HK-2 (cell line): ENCODE results near the gene NABP2.
"Not testable (repeated sequence)": the region's sequence is repeated elsewhere in the genome, so short reads cannot be mapped to it uniquely, and the experiment has no call there.

Source experiments
- DNase-seq: peaks from one replicate; pipeline ENCODE4 v3.0.0-alpha.2; 2018; ENCODE audit not compliant: unreplicated experiment

NABP2 gene

GRCh38 chr12:56244494-56244893 is 20.4 kb downstream of the NABP2 start:
- no peak for DNase-seq

- no peak for DNase-seq
Observed at GRCh38 chr12:56247923-56248322, 23.8 kb downstream of the NABP2 start.

GRCh38 chr12:56248711-56249110 is 24.6 kb downstream of the NABP2 start:
- no peak for DNase-seq

- DNase-seq = no peak
Observed at GRCh38 chr12:56252649-56253048, 28.5 kb downstream of the NABP2 start.

GRCh38 chr12:56253091-56253490 is 28.9 kb downstream of the NABP2 start:
- no peak for DNase-seq

GRCh38 chr12:56255671-56256070 is 31.5 kb downstream of the NABP2 start:
- DNase-seq = no peak

GRCh38 chr12:56256326-56256960 is 32.3 kb downstream of the NABP2 start:
- DNase-seq = no peak

GRCh38 chr12:56257071-56257470 is 32.9 kb downstream of the NABP2 start:
- no peak for DNase-seq

GRCh38 chr12:56257491-56258067 is 33.4 kb downstream of the NABP2 start:
- peak; percentile 56 for DNase-seq

- DNase-seq = peak; percentile 76
Observed at GRCh38 chr12:56258068-56258819, 34.1 kb downstream of the NABP2 start, which contains the start of gene ANKRD52. TSS of gene ANKRD52 (minus strand) at chr12:56258384. CDS start at chr12:56258269, 115 bp downstream.

GRCh38 chr12:56258820-56259183 is 34.7 kb downstream of the NABP2 start:
- no peak for DNase-seq

GRCh38 chr12:56260380-56260779 is 36.2 kb downstream of the NABP2 start:
- DNase-seq = no peak

- DNase-seq = no peak
Observed at GRCh38 chr12:56260921-56261320, 36.8 kb downstream of the NABP2 start.

- peak; percentile 71 for DNase-seq
Observed at GRCh38 chr12:56261503-56262232, 37.5 kb downstream of the NABP2 start.

GRCh38 chr12:56262955-56263354 is 38.8 kb downstream of the NABP2 start:
- not testable (repeated sequence) for DNase-seq

GRCh38 chr12:56266068-56266692 is 42.0 kb downstream of the NABP2 start:
- not testable (repeated sequence) for DNase-seq

- peak; percentile 85 for DNase-seq
Observed at GRCh38 chr12:56266693-56267442, 42.7 kb downstream of the NABP2 start, which contains the start of gene COQ10A. TSS of gene COQ10A (plus strand) at chr12:56266942. CDS start at chr12:56267119, 177 bp downstream.

GRCh38 chr12:56267443-56268071 is 43.4 kb downstream of the NABP2 start:
- no peak for DNase-seq

GRCh38 chr12:56271031-56271430 is 46.9 kb downstream of the NABP2 start:
- DNase-seq = no peak

- not testable (repeated sequence) for DNase-seq
Observed at GRCh38 chr12:56272468-56272867, 48.3 kb downstream of the NABP2 start.
